ENCODE measurements around the gene RPA4.
"Not testable (repeated sequence)": the region's sequence is repeated elsewhere in the genome, so short reads cannot be mapped to it uniquely, and the experiment has no call there.

RPA4 gene, protein sequence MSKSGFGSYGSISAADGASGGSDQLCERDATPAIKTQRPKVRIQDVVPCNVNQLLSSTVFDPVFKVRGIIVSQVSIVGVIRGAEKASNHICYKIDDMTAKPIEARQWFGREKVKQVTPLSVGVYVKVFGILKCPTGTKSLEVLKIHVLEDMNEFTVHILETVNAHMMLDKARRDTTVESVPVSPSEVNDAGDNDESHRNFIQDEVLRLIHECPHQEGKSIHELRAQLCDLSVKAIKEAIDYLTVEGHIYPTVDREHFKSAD

DNA sequence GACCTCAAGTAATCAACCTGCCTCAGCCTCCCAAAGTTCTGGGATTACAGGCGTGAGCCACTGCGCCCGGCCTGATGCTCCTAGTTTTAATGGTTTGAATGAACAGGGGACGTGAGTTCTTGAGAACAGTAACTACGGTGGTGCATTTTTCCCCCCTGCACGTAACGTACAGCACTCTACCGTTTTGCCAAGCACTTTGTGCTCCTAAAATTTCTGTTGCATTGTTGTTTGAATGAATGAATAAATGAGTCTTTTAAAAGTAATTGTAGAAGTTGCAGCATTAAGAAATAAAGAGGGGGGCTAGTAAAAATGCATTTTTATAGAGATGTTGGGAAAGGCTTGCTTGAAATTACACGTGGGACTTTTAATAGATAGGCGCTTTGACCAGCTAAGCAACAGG lies at the start of gene RPA4:
RPA4 (plus strand) TSS at position 301 of the 400 bp plus-strand sequence. CDS start 403 bp downstream, outside the sequence.
- no peak for DNase-seq

DNA sequence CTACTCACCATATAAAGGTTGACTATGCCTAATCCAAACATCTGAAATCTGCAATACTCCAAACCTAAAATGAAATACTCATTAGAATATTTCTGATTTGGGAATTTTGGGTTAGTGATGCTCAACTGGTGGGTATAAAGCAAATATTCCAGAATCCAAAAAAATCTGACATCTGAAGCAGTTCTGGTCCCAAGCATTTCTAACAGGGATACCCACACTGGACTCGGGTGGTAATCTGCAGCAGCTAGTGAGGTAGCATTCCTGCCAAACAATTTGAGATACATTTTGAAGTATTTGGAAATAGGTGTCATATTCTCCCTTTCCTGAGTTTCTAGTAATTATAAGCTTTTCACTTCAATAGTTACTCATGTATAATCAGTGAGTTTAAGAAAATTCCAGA lies 49.6 kb upstream of the RPA4 start:
- DNase-seq: no peak

DNA sequence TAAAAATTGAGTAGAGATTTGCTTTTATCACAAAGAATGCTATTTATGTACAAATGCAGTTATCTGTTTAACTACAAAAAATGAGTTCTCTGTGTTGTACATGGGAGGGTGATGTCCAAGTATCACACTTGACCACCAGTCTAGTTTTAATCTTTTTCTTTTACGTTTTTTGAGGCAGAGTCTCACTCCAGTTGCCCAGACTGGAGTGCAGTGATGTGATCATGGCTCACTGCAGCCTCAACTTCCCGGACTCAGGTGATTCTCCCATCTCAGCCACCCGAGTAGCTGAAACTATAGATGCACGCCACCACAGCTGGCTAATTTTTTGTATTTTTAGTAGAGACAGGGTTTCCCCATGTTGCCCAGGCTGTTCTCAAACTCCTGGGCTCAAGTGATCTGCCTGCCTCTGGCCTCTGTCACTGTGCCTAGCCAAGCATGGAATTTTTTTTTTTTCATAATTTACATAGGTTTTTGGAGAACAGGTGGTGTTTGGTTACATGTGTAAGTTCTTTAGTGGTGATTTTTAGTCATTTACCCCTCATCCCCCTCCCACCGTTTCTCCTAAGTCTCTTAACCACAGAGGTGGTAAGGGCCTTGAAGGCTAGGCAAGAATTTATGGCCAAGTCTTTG lies 47.9 kb upstream of the RPA4 start:
- DNase-seq: no peak

DNA sequence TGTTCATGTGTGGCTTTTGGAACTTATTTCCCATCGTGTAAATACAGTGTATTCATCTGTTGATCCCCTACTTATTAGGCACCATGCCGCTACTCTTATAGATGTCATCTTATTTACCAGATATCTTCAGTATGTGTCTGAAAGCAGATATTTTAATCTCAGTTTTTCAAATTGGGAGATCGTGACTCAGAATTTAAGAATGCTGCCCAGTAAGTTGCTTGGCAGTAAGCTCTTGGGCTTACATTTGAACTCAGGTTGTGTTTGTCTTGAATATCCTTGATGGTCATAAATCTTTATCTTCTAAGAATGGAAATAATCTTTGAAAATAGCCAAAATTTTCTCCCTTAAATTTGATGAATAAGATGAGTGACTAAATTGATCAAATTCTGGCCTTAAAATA lies 45.9 kb upstream of the RPA4 start:
- DNase-seq: no peak

DNA sequence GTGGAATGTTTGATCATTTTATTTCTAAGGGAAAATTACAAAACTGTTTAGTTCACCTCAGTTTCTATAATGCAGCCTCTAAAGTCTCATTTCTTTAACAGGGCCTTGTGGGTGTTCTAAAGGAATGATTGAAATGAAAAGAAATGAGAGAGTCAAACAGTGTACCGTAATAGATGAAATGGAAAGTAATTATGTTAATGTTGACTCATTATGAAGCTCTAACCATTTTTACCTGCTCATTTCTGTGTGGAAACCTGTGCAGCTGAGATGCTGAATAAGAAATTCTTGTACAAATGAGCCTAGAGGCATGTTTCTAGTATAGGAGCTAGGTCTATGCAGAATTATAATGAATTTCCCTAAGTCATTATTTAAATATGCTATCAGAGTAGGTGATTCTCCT lies 45.2 kb upstream of the RPA4 start:
- DNase-seq: no peak

DNA sequence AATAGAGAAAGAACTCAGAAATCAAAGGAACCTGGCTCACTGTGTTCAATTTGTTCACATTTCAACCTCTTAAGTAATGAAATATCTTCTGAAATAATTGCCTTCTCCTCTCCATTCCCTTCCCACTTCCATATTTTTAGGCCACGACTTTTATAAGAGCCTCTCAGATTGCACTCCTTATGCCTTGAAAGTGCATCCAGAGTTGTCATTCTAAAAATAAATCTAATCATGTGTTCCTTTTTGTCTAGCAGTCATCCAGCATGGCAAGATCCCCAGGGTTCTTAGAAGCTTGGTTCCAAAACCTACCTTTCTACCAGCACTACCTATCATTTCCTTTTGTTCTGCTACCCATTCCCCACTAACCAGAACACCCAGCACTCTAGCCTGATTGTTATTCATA lies 42.4 kb upstream of the RPA4 start:
- DNase-seq: no peak

DNA sequence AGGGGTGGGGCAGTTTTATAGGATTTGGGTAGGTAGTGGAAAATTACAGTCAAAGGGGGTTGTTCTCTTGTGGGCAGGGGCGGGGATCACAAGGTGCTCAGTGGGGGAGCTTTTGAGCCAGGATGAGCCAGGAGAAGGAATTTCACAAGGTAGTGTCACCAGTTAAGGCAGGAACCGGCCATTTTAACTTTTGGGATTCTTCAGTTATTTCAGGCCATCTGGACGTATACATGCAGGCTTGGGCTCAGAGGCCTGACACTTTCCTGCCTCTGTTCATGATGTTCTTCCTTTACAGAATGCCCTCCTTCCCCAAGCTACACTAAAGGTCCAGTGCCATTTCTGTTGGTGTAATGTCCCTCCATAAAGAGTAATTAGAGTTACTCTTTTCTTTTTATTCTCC lies 41.8 kb upstream of the RPA4 start:
- not testable (repeated sequence) for DNase-seq

DNA sequence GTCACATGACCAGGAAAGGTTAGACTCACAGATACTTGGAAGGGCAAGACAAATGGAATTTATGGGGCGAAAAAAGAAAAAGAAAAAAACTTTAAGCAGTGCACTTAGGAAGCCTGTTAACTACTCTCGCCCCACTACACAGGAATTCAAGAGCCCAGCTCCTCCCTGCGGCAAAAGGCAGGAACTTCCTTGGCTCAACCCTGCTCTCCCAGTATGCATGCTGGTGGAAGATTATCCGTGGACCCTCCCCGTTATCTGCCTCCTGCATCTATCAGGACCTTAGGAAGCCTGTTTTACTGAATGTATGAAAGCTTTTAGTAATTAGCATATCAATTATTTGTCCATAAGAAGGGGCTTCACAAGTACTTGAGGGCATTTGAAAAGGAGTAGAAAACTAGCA lies 40.1 kb upstream of the RPA4 start:
- no peak for DNase-seq

DNA sequence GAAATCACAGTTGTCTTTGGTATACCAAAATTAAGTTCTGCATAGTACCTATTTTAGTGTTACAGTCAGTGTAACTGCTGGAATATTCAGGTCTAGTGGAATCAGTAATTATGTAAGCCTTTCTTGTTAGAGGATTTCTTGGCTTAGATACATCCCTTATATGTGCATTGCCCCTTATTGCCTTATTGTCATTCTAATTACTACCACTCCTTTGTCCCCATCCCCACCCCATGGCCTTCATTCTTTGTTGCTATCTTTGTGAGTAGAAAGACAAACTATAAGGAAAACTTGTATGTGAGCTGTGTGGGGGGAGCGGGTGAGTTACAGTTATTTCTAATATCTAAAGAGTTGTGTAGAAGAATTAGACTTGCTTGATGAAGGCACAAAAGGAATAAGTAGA lies 36.9 kb upstream of the RPA4 start:
- no peak for DNase-seq

DNA sequence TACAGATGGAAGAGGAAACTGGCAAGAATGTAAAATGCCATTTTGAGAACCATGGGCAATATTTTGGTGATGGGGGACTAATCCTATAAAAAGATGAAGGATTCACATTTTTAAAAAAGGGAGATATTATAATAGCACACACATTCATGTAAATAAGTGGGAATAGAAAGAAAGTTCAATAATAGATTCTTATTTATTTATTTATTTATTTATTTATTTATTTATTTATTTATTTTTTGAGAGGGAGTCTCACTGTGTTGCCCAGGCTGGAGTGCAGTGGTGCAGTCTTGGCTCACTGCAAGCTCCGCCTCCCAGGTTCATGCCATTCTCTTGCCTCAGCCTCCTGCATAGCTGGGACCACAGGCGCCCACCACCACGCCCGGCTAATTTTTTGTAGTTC lies 24.3 kb upstream of the RPA4 start:
- DNase-seq: not testable (repeated sequence)

DNA sequence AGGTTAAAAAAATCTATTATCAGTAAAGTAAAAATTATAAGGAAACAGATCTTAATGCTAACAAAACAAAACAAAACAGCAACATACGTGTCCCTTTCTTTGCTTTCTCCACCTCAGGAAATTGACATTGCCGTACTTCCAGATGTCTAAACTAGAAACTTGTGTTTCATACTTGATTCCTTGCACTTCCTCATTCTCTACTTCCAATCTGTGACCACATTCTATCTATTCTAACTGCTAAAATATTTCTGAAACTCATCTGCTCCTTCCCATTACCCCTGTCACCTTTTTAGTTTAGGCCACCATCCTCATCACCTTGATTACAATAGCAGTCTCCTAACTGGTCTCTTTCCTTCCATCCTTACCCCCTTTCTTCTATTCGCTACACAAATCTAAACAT lies 22.5 kb upstream of the RPA4 start:
- no peak for DNase-seq

DNA sequence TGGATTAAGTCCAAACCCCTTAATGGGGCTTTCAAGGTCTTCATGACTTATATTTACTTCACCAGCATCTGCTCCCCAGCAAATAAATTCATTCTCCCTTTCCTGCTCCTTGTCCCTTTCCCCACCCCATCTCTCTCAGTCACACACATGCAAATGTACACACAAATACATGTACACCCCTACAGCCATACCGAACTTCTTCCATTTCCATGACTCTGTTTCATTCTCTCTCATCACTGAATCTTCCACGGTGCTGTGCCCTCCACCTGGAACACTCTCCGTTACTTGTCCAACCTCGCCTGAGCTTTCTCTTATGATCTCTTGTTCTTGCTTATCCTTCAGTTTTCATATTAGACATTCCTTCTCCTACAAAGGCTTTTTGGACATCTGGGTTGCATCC lies 22.0 kb upstream of the RPA4 start:
- no peak for DNase-seq

DNA sequence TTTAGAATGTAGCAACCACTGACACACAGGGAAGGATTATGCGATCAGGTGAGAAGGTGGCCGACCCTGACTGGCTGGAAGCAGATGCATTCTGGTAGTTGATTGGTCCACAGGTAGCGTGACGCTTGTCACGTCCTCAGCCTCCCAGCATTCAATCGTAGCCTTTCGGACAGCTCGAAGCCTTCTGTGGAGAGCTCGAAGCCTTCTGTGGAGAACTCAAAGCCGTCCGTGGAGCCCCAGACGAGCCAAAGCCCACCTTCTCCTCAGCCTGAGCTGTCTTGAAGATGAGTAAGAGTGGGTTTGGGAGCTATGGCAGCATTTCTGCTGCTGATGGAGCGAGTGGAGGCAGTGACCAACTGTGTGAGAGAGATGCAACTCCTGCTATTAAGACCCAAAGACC lies 319 bp downstream of the RPA4 start:
- DNase-seq: no peak

DNA sequence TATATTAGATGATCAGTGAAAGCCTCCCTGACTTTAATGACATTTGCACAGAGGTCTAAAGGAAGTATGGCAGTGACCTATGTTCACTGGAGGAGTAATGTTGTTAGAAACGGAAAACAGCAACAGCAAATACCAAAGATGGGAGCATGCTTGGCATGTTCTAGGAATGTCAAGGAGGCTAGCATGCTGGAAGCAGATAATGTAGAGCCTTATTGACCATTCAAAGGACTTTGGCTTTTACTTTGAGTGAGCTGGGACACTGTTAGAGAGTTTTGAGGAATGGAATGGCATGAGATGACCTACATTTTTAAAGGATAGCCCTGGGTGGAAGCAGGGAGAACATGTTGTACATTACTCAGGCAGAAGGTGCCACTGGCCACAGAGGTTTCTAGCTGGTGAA lies 6.0 kb downstream of the RPA4 start:
- DNase-seq: no peak

DNA sequence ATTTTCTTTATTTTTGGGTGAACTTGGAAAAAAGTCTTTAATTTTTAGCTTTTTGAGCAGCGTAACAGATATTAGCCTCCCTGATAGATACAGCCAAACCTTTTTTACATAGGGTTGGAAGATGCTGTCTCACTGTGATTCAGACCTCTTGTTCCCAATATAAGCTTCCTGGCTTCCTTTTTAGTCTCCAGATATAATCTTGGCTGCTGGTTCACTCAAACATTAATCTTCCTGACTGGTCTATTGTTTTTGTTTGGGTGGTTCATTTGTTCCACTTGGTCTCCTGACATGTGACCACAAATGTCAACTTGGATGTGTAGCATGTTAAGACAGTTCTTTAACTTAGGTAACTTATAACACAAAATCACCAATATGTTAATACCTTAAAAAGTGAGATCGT lies 23.0 kb downstream of the RPA4 start:
- no peak for DNase-seq

DNA sequence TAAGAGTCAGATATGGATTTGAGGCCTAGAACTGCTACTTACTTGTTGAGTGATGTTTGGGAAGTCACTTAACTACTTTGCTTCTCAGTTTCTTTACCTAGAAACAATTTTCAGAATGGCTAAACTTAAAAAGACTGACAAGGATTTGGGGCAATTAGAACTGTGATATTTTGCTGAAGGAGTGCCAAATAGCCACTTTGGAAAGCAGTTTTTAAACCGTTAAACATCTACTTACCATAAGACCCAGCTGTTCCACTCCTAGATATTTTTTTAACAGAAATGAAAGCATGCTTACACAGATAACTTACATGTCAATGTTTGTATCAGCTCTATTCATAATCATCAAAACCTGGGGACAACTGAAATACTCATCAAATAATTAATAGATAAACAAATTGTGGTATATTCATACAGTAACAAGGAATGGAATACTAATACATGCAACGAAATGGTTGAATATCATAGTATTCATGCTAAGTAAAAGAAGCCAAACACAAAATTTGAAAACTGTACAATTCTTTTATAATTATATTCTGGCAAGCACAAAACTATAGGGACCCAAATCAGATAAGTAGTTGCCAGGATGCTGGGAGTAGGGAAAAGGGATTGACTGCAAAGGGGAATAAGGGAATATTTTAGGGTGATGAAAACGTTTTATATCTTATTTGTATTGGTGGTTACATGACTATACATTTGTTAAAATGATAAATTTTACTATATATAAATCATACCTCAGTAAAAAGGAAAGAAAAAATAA lies 24.0 kb downstream of the RPA4 start:
- no peak for DNase-seq

DNA sequence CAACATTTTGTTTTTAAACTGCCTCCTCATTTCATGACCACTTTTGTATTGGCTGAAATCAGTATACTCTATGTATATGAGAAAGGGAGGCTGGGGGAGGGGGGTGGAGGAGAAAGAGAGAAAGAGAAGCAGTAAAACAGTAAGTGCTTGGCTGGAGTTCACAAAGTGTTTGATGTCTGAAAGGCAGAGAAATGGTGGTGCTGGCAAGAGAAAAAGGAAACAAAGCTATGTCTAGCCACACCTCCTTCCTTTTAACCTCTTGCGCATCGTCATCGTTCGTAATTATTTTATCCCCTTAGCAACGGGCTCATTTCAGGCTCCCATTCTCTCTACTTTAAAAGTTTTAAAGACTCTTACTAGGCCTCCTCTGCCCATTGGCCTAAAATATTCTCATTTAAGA lies 25.6 kb downstream of the RPA4 start:
- DNase-seq: no peak

DNA sequence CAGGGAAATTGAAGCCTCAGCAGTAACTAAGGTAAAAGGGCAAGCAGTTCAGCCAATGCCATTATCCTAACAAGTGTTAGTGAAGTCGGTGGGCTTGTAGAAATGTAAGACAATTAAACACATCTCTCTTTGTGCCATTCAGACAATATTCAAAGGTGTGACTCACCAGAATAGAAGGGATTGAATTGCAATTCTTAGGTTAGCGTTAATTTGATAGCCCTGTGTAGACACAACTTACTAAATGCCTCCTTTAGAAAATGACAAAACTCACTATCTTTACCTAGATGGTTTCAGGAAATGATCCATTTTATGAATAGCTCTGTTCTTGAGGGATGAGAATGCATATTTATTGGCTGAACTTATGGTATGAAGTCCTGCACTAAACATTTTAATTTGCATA lies 35.2 kb downstream of the RPA4 start:
- no peak for DNase-seq

DNA sequence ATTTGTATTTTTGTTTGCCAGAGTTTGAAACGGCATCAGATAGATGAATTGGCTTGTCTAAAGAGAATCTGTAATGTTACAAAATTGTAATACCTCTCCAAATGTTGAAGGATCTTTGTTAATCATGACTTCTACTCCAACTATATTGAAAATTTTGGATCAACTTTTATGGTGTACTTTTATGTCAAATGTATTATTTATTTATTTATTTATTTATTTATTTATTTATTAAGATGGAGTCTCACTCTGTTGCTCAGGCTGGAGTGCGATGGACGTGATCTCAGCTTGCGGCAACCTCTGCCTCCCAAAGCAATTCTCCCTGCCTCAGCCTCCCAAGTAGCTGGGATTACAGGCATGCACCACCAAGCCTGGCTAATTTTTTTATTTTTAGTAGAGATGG lies 36.0 kb downstream of the RPA4 start:
- no peak for DNase-seq

DNA sequence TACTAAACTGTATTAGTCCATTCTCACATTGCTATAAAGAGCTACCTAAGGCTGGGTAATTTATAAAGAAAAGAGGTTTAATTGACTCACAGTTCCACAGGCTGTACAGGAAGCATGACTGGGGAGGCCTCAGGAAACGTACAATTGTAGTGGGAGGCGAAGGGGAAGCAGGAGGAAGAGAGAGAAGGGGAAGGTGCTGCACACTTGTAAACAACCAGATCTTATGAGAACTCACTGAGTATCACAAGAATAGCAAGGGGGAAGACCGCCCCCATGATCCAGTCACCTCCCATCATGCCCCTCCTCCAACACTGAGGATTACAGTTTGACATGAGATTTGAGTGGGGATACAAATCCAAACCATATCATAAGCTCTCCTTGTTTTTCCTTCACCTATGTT lies 40.9 kb downstream of the RPA4 start:
- DNase-seq: no peak

DNA sequence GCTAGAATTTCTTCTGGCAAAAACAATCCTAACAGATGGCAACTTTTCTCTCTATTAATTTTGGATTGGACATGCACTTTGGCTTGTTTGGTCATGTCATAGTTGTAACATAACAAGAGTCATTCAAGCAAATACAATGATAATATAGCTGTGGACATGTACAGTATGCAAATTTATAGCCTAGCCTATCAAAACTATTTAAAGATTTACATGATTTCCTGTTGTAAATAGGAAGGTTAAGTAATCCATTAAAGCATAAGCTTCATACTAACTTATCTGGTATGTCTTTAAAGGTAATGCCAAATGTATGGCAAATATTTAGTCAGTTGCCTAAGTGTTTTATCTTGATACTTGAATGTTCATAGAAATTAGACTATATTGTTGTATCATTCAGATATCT lies 45.3 kb downstream of the RPA4 start:
- no peak for DNase-seq

Data from activated CD4-positive, alpha-beta T cell treated with anti-CD3 and anti-CD28 coated beads for 1 hour (primary cell).